C4-2B (cell line): ENCODE measurements around the gene ATF6B.

Experiments used
- CTCF ChIP-seq: fragments of 450-650 bp; conservative IDR thresholded peaks from 2 replicates; pipeline ENCODE4 v1.5.1; 2017; ENCODE audit warnings: mild to moderate bottlenecking
- ZFX ChIP-seq: fragments of 450-650 bp; IDR thresholded peaks from 2 replicates; pipeline ENCODE4 v1.6.1; 2017

- TF ChIP-seq CTCF, result no peak
- no peak for TF ChIP-seq ZFX
These were observed 20.6 kb downstream of the ATF6B start for GRCh38 chr6:32107406-32107805.
